Activated naive CD8-positive, alpha-beta T cell treated with anti-CD3 and anti-CD28 coated beads, Interleukin-2, amount 10 ng/mL, durations not matched to agents 7 days and 5 days (primary cell): ENCODE measurements around the gene RTN4R. TPM values are rescaled to one million over a fixed set of nuclear protein-coding genes. Genes with fewer than 3 reads are reported as not detected.
"Not testable (repeated sequence)": the region's sequence is repeated elsewhere in the genome, so short reads cannot be mapped to it uniquely, and the experiment has no call there.

Experiments used
- ATAC-seq: fragments of 150-1000 bp; cut with Tn5 transposase; one replicate; pipeline ENCODE4 v1.10.0; 2021; ENCODE audit warnings: low read depth, moderate library complexity
- POLR2A ChIA-PET: fragments of 350-600 bp; sonication (Branson Sonifier 250); formaldehyde crosslinking; loops from one replicate; lab custom pipeline; 2021; ENCODE audit warnings: antibody characterized with exemption; lab: Charles Lee
- DNase-seq: peaks from one replicate; pipeline ENCODE4 v3.0.0; 2021
- H3K27ac Mint-ChIP-seq: one replicate; pipeline ENCODE4 v1.8.0; 2022; ENCODE audit warnings: mild to moderate bottlenecking, mixed read lengths
- H3K27me3 Mint-ChIP-seq: one replicate; pipeline ENCODE4 v1.8.0; 2022; ENCODE audit warnings: mild to moderate bottlenecking, moderate library complexity, mixed read lengths
- H3K36me3 Mint-ChIP-seq: one replicate; pipeline ENCODE4 v1.8.0; 2021; ENCODE audit warnings: mild to moderate bottlenecking, mixed read lengths
- H3K4me1 Mint-ChIP-seq: one replicate; pipeline ENCODE4 v1.8.0; 2021; ENCODE audit warnings: mixed read lengths
- H3K4me3 Mint-ChIP-seq: one replicate; pipeline ENCODE4 v1.8.0; 2022; ENCODE audit warnings: mild to moderate bottlenecking, moderate library complexity, mixed read lengths
- H3K9me3 Mint-ChIP-seq: one replicate; pipeline ENCODE4 v1.8.0; 2021; ENCODE audit warnings: mixed read lengths
- total RNA-seq, 2 experiments: library from RNA; stranded (reverse); gene quantifications; one replicate each; pipeline ENCODE4 v1.2.3, GENCODE V29; 2021

Gene RTN4R
- total RNA-seq, 2 experiments from 2014 or later: 5.7 to 6.1 TPM

- POLR2A ChIA-PET: no interaction called here
- H3K27me3 Mint-ChIP-seq: peaks cover 5% of the 10 kb centered on the region
- H3K36me3 Mint-ChIP-seq: no peaks in the 10 kb centered on the region
Measured at GRCh38 chr22:20267441-20268278, 458 bp downstream of the RTN4R start.

GRCh38 chr22:20266667-20267440 is 1.3 kb downstream of the RTN4R start:
- H3K4me3 Mint-ChIP-seq: peak overlapping the region; percentile 45
- H3K27me3 Mint-ChIP-seq, H3K4me1 Mint-ChIP-seq, POLR2A ChIA-PET, ATAC-seq, H3K27ac Mint-ChIP-seq, DNase-seq, H3K9me3 Mint-ChIP-seq, H3K36me3 Mint-ChIP-seq: not testable (repeated sequence)

More at GRCh38 chr22:20267441-20268278, 458 bp downstream of the RTN4R start:
- Mint-ChIP-seq H3K4me1 (peaks cover 3% of the 10 kb centered on the region), H3K4me3 (peak overlapping the region; percentile 45), H3K27ac (no peak overlapping the region), H3K9me3 (no peaks in the 10 kb centered on the region)
- ATAC-seq (no peak), DNase-seq (no peak)

DNA sequence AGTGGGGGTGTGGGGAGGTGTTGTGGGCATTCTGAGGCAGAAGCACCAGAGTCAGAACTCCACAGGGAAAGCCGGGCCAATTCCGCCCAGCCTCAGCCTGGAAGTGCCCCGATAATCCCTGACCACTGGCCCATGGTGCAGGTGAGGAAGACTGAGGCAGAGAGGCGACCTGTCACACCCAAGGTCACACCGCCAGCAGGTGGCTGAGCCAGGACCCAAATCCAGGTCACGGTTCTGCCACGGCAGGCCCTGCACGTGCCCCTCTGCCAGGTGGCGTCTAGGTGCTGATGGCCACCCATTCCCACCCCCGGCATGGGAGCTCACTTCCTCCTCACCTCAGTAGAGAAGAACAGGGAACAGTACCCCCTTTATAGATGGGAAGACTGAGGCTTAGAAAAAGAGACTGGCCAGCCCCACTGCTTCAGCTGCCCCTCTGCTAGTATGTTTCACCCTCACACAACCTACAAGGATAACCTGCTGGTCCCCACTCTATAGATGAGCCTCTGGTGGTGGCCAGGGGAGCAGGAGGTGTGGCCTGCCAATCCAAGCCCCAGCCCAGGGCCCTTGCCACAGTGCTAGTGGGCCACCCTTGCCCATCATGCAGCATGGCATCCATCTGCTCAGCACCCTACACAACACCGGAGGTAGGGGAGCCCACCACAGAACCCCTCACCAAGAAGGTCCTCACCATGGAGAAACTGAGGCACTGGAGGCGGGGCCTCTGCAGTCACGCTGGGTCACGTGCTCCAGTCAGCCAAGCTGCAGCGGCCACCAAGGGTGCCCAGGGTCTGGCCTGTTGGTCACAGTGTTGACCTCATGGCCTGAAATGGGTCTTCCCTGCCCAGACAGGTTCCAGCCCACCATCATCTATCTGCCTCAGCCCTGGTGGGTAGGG is 2.1 kb downstream of the RTN4R start:
- not testable (repeated sequence) for ATAC-seq, DNase-seq
- peak overlapping the region; percentile 42 for H3K4me3 Mint-ChIP-seq

DNA sequence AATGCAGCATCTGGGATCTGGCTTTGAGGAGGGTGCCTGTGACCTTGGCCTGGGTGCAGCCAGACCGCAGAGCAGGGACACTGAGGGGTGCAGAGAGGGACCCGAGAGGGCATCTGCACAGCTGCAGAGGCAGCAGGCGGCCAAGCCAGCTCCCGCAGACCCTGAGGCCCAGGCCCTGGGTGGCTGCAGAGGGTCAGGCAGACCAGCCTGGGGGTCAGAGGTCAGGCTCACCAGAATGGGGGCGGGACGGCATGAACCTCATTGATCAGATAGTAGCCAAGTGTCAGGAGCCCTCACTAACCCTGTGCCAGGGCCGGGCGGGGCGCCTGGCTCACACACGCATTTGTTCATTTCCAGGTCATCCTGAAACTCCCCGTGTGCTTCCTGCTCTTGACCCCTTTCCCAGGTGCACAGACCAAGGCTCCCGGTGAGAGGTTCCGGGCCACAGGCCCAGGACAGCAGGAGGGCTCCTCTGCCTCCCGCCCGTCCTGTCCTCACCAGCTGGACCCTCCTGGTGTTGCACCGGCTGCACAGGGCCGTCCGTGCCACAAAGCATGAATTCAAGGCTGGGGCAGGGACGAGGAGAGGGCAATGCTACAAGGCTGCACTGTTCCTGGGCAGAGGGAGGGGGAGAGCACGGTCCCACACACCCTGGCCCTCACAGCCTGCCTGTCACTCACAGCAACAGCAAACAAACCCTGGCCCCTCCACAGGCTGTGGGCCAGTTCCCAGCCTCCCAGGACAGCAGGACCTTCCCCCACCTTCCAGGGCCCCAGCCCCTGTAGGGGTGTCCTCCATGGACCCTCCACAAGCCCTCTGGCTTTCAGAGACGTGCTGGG is 3.3 kb downstream of the RTN4R start:
- H3K27me3 Mint-ChIP-seq: peaks cover 5% of the 10 kb centered on the region
- ATAC-seq: no peak
- peaks cover 3% of the 10 kb centered on the region for H3K4me1 Mint-ChIP-seq
- no peaks in the 10 kb centered on the region for H3K36me3 Mint-ChIP-seq
- no peak for DNase-seq
- H3K9me3 Mint-ChIP-seq: no peaks in the 10 kb centered on the region
- POLR2A ChIA-PET: no interaction called here
- no peak overlapping the region for H3K4me3 Mint-ChIP-seq
- no peak overlapping the region for H3K27ac Mint-ChIP-seq

More for the DNA sequence above, 2.1 kb downstream of the RTN4R start:
- H3K9me3 Mint-ChIP-seq, H3K27ac Mint-ChIP-seq, H3K27me3 Mint-ChIP-seq, H3K4me1 Mint-ChIP-seq, H3K36me3 Mint-ChIP-seq, POLR2A ChIA-PET: not testable (repeated sequence)

DNA sequence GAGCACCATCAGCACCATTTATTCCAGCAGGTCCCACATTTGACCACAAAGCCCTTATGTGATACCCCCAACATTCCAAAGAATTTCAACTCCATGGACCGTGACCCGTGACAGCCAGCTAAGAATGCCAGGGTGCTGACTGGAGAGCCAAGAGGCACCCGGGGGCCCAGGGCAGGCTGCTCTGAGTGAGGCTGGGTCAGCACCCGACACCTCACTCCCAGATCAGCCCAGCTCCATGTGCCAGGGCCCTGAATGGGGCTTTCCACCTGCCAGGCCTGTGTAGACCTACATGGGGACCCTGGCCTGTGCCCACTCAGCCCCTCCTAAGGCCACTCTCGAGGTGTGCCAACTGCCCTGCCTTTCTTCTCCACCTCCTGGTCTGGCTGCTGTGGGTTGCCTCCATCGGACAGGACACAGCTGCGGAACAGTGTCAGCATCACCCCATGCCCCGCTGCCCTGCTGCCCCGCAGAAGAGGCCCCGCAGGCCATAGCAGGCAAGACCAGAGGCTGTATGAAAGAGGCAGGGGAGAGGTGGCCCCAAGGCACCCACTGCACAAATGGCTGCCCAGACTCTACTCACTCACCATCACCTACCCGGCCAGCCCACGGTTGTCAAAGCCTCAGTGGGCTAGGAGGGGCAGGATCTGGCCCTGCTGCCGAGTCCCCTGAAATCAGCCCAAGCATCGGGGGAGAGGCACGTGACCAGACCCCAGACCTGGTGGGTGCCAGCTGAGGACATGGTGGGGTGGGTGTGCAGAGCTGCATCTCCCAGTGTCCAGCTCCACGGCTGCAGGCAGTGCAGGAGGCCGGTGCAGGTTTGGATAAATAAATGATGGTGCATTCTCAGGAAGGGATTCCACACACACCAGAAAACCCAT is 4.5 kb downstream of the RTN4R start:
- DNase-seq, H3K4me1 Mint-ChIP-seq, ATAC-seq, H3K4me3 Mint-ChIP-seq, H3K27ac Mint-ChIP-seq, H3K36me3 Mint-ChIP-seq, POLR2A ChIA-PET, H3K27me3 Mint-ChIP-seq, H3K9me3 Mint-ChIP-seq: not testable (repeated sequence)

DNA sequence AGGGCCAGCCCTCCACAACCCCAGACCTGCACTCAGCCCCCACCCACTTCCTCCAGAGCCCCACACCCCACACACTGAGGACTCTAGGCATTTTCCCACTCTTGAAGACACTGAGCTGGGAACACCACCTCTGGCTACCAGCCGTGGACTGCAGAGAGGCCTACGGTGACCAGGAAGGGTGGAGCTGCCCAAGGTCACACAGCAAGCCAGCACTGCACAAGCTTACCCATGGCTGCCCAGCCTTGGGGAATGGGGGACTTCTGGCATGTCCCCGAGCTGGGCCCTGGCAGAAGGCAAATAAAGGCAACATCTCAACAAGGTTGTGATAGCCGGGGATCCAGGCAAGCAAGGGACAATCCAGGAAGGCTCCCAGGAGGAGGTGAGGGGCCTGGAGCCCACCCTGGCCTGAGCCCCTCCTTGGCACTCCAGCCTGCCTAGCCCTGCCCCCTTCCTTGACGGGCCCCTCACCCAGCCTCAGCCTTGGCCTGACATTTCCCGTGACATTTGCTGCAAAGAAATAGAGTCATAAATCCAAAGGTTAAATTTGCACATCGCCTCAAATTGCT is 5.5 kb downstream of the RTN4R start:
- POLR2A ChIA-PET: interaction anchor here (0.6 kb wide), 1 partner anchor 233 kb away, joined by 3 read pairs; the partner anchor contains the start of gene KLHL22
- Mint-ChIP-seq H3K36me3 (no peaks in the 10 kb centered on the region), H3K27me3 (peaks cover 3% of the 10 kb centered on the region), H3K9me3 (no peaks in the 10 kb centered on the region), H3K4me3 (no peak overlapping the region), H3K27ac (no peak overlapping the region), H3K4me1 (peaks cover 1% of the 10 kb centered on the region)
- ATAC-seq (no peak), DNase-seq (no peak)

DNA sequence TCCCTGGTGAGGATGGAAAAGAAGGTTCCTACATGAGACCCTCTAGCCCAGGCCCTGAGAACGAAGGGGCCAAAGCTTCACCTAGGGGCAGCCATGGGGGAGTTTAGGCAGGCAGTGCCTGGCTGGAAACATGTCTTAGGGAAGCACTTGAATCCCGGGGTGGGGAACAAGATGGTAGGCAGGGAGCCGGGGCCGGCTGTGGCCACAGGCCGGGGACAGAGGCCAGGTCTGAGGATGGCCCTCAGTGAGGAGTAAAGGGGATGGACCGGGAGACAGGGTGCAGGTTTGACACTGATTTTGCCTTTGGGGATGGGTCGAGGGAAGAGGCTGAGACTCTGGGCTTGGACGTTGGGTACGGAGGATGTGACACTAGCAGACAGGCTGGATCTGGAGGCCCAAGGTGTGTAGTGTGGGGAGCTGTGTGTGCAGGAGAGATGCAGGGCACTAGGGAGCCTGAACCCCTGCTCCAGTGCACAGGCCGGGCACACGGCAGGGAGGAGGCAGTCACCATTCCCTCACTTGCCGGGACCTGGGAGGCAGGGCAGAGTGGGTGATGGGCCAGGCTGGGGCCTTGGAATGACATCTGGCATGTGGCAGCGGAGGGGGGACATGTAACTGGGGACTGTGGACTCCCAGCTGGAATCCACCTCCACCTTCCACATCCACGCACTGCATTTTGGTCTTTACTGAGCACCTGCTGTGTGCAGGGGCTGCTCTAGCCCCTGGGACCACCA is 6.1 kb downstream of the RTN4R start:
- H3K36me3 Mint-ChIP-seq: no peaks in the 10 kb centered on the region
- H3K4me3 Mint-ChIP-seq: no peak overlapping the region
- peaks cover 1% of the 10 kb centered on the region for H3K4me1 Mint-ChIP-seq
- no peaks in the 10 kb centered on the region for H3K9me3 Mint-ChIP-seq
- DNase-seq (no peak), ATAC-seq (no peak)
- peaks cover 3% of the 10 kb centered on the region for H3K27me3 Mint-ChIP-seq
- H3K27ac Mint-ChIP-seq: no peak overlapping the region
- POLR2A ChIA-PET: interaction anchor here (0.6 kb wide), 1 partner anchor 233 kb away, joined by 3 read pairs; the partner anchor contains the start of gene KLHL22

DNA sequence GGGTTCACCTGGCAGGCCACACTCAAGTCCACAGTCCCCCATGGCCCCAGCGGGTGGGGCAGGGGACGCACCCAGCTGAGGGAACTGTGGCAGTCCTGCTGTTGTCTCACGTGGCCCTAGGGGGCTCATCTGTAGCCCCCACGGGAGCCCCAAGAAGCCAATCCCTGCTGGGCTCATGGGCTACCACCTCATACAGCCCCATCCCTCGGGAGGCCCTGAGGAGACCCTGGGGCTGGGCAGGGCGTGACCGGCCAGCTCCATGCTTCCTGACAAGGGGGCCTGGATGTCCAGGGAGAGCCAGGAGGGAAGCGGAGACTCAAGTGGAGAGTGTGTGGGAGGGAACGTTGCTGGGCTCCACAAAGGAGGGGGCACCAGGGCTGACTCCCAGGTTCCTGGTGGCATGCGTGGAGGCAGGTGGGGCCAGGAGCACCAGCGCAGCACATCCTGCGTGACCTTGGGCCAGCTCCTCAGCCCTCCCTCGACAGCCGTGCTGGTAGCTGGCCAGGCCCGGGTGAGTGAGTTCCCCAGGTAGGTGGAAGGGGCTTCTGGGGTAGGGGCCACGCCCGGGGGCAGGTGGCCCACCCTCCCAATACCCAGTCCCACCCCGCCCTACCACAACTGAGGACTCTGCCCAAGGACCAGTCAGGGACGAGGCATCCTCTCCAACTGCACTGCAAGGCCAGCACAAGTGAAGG is 7.9 kb downstream of the RTN4R start:
- Mint-ChIP-seq H3K4me3 (no peak overlapping the region), H3K36me3 (no peaks in the 10 kb centered on the region), H3K9me3 (no peaks in the 10 kb centered on the region), H3K27me3 (no peaks in the 10 kb centered on the region), H3K4me1 (no peaks in the 10 kb centered on the region), H3K27ac (no peak overlapping the region)
- ATAC-seq (no peak), DNase-seq (no peak)
- POLR2A ChIA-PET: no interaction called here

- DNase-seq: no peak
- no peak for ATAC-seq
- peaks cover 8% of the 10 kb centered on the region for H3K4me1 Mint-ChIP-seq
- H3K4me3 Mint-ChIP-seq: no peak overlapping the region
- H3K36me3 Mint-ChIP-seq: no peaks in the 10 kb centered on the region
- H3K27me3 Mint-ChIP-seq: no peaks in the 10 kb centered on the region
- POLR2A ChIA-PET: no interaction called here
- no peak overlapping the region for H3K27ac Mint-ChIP-seq
- no peaks in the 10 kb centered on the region for H3K9me3 Mint-ChIP-seq
Measured at GRCh38 chr22:20259327-20259688, 8.8 kb downstream of the RTN4R start.

GRCh38 chr22:20258584-20259326 is 9.4 kb downstream of the RTN4R start:
- Mint-ChIP-seq H3K9me3 (no peaks in the 10 kb centered on the region), H3K4me3 (no peak overlapping the region), H3K4me1 (peaks cover 10% of the 10 kb centered on the region), H3K27ac (peak overlapping the region; percentile 30), H3K36me3 (no peaks in the 10 kb centered on the region), H3K27me3 (no peaks in the 10 kb centered on the region)
- ATAC-seq (no peak), DNase-seq (no peak)
- POLR2A ChIA-PET: no interaction called here
